Neural progenitor cell (in vitro differentiated cells): ENCODE results near the gene CYB561D1.

ENCODE experiments used
- CTCF ChIP-seq: fragments of 200-600 bp; sonication (generic); IDR thresholded peaks from 2 replicates; pipeline ENCODE4 v1.5.1; 2017; ENCODE audit warnings: antibody characterized with exemption, mild to moderate bottlenecking
- EZH2 ChIP-seq: fragments of 200-600 bp; sonication (generic); IDR thresholded peaks from 2 replicates; pipeline ENCODE4 v1.6.1; 2017; ENCODE audit warnings: antibody characterized with exemption, mild to moderate bottlenecking, moderate library complexity

GRCh38 chr1:109475261-109475660, 18.6 kb upstream of the CYB561D1 start:
- no peak for TF ChIP-seq CTCF
- TF ChIP-seq EZH2: no peak
